Lung (tissue), 12 donors: Measurements from ENCODE around the gene ZFP42. TPM values are rescaled to one million over a fixed set of nuclear protein-coding genes. Genes with fewer than 3 reads are reported as not detected.

Experiments
- ATAC-seq: fragments of 200-7000 bp; cut with Tn5 transposase; one replicate; pipeline ENCODE4 v1.9.1; 2020; ENCODE audit warnings: moderate number of reproducible peaks; ENCODE audit not compliant: insufficient read depth, low FRiP score
- DNase-seq, 3 donors: peaks; one replicate each; pipeline ENCODE4 v3.0.0-alpha.2; 2013 to 2017
- H3K27ac ChIP-seq, 2 donors: one replicate each; pipeline ENCODE4 v1.5.1; 2013; ENCODE audit warnings: mild to moderate bottlenecking in 2 of 2, moderate library complexity in 2 of 2, control low read depth in 1 of 2, inconsistent platforms in 1 of 2, low read depth in 1 of 2, low read length in 1 of 2
- H3K27me3 ChIP-seq, 3 donors: one replicate each; pipeline ENCODE4 v1.5.1; 2013; ENCODE audit warnings: low read length in 2 of 3; ENCODE audit not compliant: control insufficient read depth in 3 of 3, insufficient read depth in 3 of 3
- H3K36me3 ChIP-seq, 4 donors: one replicate each; pipeline ENCODE4 v1.5.1; 2013; ENCODE audit warnings: low read length in 4 of 4, mild to moderate bottlenecking in 1 of 4, moderate library complexity in 1 of 4; ENCODE audit not compliant: control insufficient read depth in 4 of 4, insufficient read depth in 4 of 4
- H3K4me1 ChIP-seq, 5 donors: one replicate each; pipeline ENCODE4 v1.5.1; 2013; ENCODE audit warnings: low read length in 5 of 5, mild to moderate bottlenecking in 2 of 5, moderate library complexity in 1 of 5; ENCODE audit not compliant: control insufficient read depth in 5 of 5, insufficient read depth in 5 of 5
- H3K4me3 ChIP-seq: one replicate; pipeline ENCODE4 v1.5.1; 2013; ENCODE audit warnings: mild to moderate bottlenecking, control low read depth, moderate library complexity
- H3K9ac ChIP-seq, 2 donors: one replicate each; pipeline ENCODE4 v1.5.1; 2013; ENCODE audit warnings: low read length in 2 of 2, control low read depth in 1 of 2; ENCODE audit not compliant: insufficient read depth in 1 of 2
- H3K9me3 ChIP-seq, 4 donors: one replicate each; pipeline ENCODE4 v1.5.1; 2013; ENCODE audit warnings: low read length in 3 of 4, mild to moderate bottlenecking in 1 of 4, moderate library complexity in 1 of 4; ENCODE audit not compliant: control insufficient read depth in 4 of 4, insufficient read depth in 3 of 4
- WGBS, 2 donors: extraction: QIAGEN DNeasy Blood & Tissue Kit; methylation state at CpG; one replicate each; pipeline ENCODE4 v1.1.7; 2013; 5-methylcytosine and 5-hydroxymethylcytosine counted together
- polyA plus RNA-seq, 2 donors: library from polyadenylated mRNA; stranded (reverse); fragments of 200-250 nt; gene quantifications; one replicate each; pipeline ENCODE4 v1.2.1, GENCODE V29; 2013
- total RNA-seq, 2 donors: library from RNA; depleted of rRNA in 1 of 2; stranded (reverse); fragments of >200 nt in 1 of 2; gene quantifications; one replicate each; pipeline ENCODE4 v1.2.1, GENCODE V29; 2014 to 2021
- TF ChIP-seq, protein P1 (sequence below): IDR thresholded peaks from 2 replicates; pipeline ENCODE4 v1.5.1; 2012; ENCODE audit warnings: mild to moderate bottlenecking; ENCODE audit errors: control extremely low read depth, extremely low read depth
- donor health status: control.
- donor health status: control.
- donor health status: Bipolar disorder and iron deficiency.
- donor health status: healthy.
- donor health status: DM: yes; HTN: yes; CAD: no.

Gene ZFP42
- total and polyA plus RNA-seq, 4 donors: 0.03 to 0.91 (median 0.24) TPM

DNA sequence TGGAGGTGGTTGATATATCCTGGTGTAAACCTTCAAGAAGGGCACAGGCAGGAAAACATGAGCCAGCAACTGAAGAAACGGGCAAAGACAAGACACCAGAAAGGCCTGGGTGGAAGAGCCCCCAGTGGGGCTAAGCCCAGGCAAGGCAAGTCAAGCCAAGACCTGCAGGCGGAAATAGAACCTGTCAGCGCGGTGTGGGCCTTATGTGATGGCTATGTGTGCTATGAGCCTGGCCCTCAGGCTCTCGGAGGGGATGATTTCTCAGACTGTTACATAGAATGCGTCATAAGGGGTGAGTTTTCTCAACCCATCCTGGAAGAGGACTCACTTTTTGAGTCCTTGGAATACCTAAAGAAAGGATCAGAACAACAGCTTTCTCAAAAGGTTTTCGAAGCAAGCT is 7.2 kb downstream of the ZFP42 start:
- no peak overlapping the region for H3K9ac ChIP-seq
- H3K36me3 ChIP-seq: no peaks in the 10 kb centered on the region
- ATAC-seq (no peak), DNase-seq (no peak)
- TF ChIP-seq, protein P1, sequence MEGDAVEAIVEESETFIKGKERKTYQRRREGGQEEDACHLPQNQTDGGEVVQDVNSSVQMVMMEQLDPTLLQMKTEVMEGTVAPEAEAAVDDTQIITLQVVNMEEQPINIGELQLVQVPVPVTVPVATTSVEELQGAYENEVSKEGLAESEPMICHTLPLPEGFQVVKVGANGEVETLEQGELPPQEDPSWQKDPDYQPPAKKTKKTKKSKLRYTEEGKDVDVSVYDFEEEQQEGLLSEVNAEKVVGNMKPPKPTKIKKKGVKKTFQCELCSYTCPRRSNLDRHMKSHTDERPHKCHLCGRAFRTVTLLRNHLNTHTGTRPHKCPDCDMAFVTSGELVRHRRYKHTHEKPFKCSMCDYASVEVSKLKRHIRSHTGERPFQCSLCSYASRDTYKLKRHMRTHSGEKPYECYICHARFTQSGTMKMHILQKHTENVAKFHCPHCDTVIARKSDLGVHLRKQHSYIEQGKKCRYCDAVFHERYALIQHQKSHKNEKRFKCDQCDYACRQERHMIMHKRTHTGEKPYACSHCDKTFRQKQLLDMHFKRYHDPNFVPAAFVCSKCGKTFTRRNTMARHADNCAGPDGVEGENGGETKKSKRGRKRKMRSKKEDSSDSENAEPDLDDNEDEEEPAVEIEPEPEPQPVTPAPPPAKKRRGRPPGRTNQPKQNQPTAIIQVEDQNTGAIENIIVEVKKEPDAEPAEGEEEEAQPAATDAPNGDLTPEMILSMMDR: no peak
- WGBS, 2 donors: 89 to 94% methylated on average over 7 of the region's 7 CpGs
- H3K27ac ChIP-seq: no peak overlapping the region
- no peaks in the 10 kb centered on the region for H3K27me3 ChIP-seq
- H3K4me1 ChIP-seq: peaks cover 0 to 9% (median 0%) of the 10 kb centered on the region in 5 donors
- H3K9me3 ChIP-seq: no peaks in the 10 kb centered on the region
- no peak overlapping the region for H3K4me3 ChIP-seq

DNA sequence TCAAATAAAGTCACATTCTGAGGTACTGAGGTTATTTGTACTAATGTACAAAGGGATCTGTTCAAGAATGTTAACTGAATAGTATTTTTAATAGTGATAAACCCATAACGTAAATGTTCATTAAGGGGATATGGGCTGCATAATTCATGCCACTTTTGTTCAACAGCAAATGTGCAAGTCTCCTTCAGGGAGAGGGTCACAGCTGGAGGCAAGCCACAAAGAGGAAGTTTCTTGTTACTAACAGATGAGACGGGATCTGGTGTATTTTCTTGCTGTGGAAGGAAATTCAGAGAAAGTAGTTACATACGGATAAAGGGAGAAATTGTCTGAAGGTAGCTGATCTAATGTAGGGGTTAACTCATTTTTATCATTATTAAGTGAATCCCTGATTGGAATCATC is 10.0 kb downstream of the ZFP42 start:
- Histone ChIP-seq H3K9me3 (no peaks in the 10 kb centered on the region), H3K36me3 (no peaks in the 10 kb centered on the region), H3K4me1 (peaks cover 0 to 9% (median 0%) of the 10 kb centered on the region in 5 donors), H3K27me3 (no peaks in the 10 kb centered on the region), H3K27ac (no peak overlapping the region), H3K4me3 (no peak overlapping the region), H3K9ac (no peak overlapping the region)
- ATAC-seq: no peak
- DNase-seq: no peak
- WGBS, 2 donors: 33 to 61% methylated on average over 3 of the region's 3 CpGs
- TF ChIP-seq, protein P1: no peak

DNA sequence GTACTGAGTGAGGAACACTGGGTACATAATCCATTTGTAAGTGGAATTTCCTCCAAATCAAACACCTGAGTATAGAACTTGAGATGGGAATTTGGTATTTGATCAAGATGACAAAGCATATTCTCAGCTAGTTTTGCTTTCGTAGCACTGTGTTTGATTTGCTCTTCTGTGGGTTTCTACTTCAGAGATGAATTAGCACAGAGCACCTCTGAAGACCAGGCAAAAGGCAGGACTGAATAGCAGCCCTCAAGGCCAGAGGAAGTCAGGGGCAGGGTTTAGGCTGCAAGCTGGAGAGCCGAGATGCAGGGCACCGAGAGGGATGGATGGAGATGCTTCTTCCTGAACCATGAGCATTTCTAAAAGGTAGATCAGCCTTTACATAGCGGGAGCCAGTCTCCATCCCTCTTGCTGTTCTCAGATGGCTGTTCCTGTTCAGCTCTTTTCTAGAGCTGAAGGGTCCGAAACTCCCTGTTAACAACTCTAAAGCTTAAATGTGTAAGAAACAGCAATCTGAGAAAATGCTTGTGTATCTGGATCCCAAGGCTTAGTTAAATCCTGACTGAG is 10.8 kb downstream of the ZFP42 start:
- TF ChIP-seq, protein P1: no peak
- WGBS, 2 donors: 62 to 78% methylated on average over 5 of the region's 5 CpGs
- peaks cover 0 to 9% (median 0%) of the 10 kb centered on the region in 5 donors for H3K4me1 ChIP-seq
- no peak overlapping the region for H3K27ac ChIP-seq
- no peaks in the 10 kb centered on the region for H3K27me3 ChIP-seq
- no peaks in the 10 kb centered on the region for H3K36me3 ChIP-seq
- DNase-seq: peak in 1 of 3 donors; percentile 22
- ATAC-seq: no peak
- no peaks in the 10 kb centered on the region for H3K9me3 ChIP-seq
- H3K4me3 ChIP-seq: no peak overlapping the region
- H3K9ac ChIP-seq: no peak overlapping the region

DNA sequence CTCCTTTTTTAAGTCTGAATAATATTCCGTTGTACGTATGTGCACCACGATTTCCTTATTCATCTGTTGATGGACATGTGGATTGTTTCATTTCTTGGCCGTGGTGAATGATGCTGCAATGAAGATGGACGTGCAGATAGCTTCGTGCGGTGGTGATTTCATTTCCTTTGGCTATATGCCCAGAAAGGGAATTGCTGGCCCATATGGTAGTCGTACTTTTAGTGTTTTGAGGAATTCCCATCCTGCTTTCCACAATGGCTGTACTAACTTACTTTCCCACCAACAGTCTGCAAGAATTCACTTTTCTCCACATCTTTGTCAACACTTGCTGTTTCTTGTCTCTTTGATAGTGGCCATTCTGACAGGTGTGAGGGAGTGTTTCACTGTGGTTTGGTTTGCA is 12.8 kb downstream of the ZFP42 start:
- H3K27me3 ChIP-seq: no peaks in the 10 kb centered on the region

More for the DNA sequence above, 12.8 kb downstream of the ZFP42 start:
- no peak overlapping the region for H3K9ac ChIP-seq
- H3K4me1 ChIP-seq: peaks cover 0 to 9% (median 0%) of the 10 kb centered on the region in 5 donors
- DNase-seq: peak in 1 of 3 donors; percentile 44
- TF ChIP-seq, protein P1: no peak
- no peaks in the 10 kb centered on the region for H3K36me3 ChIP-seq
- H3K4me3 ChIP-seq: no peak overlapping the region
- H3K27ac ChIP-seq: no peak overlapping the region
- WGBS, 2 donors: 57 to 58% methylated on average over 8 of the region's 8 CpGs
- peaks cover 0 to 1% (median 0%) of the 10 kb centered on the region in 4 donors for H3K9me3 ChIP-seq
- ATAC-seq: no peak
